ENCODE results near the gene WDFY4.

The WDFY4 gene

DNA sequence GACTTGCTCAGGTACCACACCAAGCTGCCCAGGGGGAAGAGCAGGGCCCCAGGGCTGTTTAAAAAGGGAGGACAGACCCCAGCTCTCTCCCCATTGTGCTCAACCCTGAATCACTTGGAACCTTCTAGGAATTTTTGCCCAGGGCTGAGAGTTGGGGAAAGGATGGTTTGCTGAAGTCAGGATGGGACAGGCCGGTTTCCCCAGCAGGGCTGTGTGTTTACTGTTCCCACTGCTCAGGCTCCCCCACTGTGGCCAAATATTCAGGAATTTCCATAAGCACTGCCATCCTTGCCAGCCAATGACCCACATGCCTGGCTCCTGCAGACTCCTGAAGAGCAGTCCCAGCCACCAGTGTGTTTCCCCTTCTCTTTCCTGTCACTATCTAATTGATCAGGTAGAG lies 120.7 kb downstream of the WDFY4 start:
- no peak overlapping the region for H3K9ac ChIP-seq (ENCODE audit: low read depth, low read length)
- peaks cover 31% of the 10 kb centered on the region for H3K27me3 ChIP-seq (ENCODE audit: control insufficient read depth, insufficient read depth, low read length)
- no peaks in the 10 kb centered on the region for H3K9me3 ChIP-seq (replicated peaks; ENCODE audit: low read length)
- no peak overlapping the region for H3K4me2 ChIP-seq (ENCODE audit: low read length)
- H3K4me1 ChIP-seq (ENCODE audit: control insufficient read depth, insufficient read depth, low read length) = no peaks in the 10 kb centered on the region
- H3K36me3 ChIP-seq (ENCODE audit: insufficient read depth, low read length) = no peaks in the 10 kb centered on the region
- no peak overlapping the region for H3K4me3 ChIP-seq (ENCODE audit: low read length)

DNA sequence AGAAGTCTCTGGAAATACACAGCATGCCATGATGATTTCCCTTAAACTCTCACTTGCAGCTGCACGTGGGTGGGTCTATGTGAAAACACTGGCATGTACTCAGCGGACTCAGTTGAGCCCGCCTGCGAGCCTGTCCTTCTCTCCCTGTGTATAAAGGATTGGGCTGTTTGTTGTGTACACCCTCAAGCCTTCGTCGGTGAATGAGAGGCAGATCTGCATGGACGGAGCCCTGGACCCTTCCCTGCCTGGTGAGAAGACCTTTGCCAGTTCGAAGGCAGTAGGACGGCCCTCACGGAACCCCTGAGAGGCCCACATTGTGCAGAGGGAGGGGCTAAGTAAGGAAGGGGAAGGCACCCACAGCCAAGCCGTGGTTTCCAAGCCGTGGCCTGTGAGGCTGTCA lies 121.2 kb downstream of the WDFY4 start:
- no peak overlapping the region for H3K4me2 ChIP-seq (ENCODE audit: low read length)
- H3K9ac ChIP-seq (ENCODE audit: low read depth, low read length) = no peak overlapping the region
- no peaks in the 10 kb centered on the region for H3K36me3 ChIP-seq (ENCODE audit: insufficient read depth, low read length)
- H3K27me3 ChIP-seq (ENCODE audit: control insufficient read depth, insufficient read depth, low read length) = peaks cover 31% of the 10 kb centered on the region
- H3K9me3 ChIP-seq (replicated peaks; ENCODE audit: low read length) = no peaks in the 10 kb centered on the region
- H3K4me3 ChIP-seq (ENCODE audit: low read length) = no peak overlapping the region
- no peaks in the 10 kb centered on the region for H3K4me1 ChIP-seq (ENCODE audit: control insufficient read depth, insufficient read depth, low read length)

DNA sequence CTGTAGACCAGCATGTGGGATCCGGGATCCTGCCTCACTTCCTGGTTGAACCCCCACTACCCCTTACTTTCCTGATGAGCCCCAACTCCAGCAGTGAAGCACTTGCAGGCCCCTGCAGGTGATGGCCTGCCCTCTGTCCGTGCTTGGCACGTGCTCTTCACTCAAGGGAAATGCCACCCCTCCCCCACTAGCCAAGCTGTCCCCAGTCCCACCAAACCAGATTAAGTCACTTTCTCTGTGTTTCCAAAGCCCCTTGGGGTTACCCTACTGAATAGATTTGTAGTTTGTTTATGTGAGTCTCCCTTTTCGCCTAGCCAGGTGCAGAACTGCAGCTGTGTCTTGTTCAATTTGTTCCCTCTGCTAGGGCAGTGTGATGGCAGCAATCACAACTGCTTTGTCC lies 121.7 kb downstream of the WDFY4 start:
- Histone ChIP-seq H3K36me3 (ENCODE audit: insufficient read depth, low read length) (no peaks in the 10 kb centered on the region), H3K4me1 (ENCODE audit: control insufficient read depth, insufficient read depth, low read length) (no peaks in the 10 kb centered on the region)

DNA sequence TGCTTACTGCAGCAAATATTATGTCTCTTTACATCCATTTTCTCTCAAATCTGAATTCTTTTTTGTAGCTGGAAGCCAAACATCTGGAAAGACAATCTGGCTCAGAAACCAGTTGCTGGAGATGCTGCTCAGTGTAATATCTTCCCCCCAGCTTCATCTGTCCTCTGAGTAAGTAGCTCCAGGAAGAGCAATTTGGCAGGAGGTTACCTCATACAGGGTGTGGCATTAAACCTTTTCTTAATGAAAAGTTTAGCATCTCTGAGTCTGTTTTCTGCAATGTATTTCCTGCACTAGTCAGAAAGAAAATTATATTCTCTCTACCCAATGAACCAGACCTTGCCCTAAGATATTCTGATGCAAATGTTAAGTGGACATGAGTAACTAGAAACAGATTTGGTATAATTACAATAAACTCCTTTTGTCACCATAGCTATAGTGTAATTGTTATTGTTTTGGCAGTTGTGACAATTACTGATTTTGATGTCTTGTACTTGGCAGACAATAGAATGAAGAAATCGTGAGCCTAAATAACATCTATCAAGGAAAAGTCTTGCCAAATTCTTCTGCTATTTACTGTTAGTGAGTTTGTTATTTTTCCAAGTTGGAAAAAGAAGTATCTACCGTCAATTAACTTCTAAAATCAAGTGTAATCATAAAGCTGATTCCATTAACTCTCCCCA lies 123.3 kb downstream of the WDFY4 start:
- Histone ChIP-seq H3K4me1 (ENCODE audit: control insufficient read depth, insufficient read depth, low read length) (no peaks in the 10 kb centered on the region), H3K4me3 (ENCODE audit: low read length) (no peak overlapping the region), H3K4me2 (ENCODE audit: low read length) (no peak overlapping the region), H3K36me3 (ENCODE audit: insufficient read depth, low read length) (no peaks in the 10 kb centered on the region), H3K9me3 (replicated peaks; ENCODE audit: low read length) (no peaks in the 10 kb centered on the region), H3K27me3 (ENCODE audit: control insufficient read depth, insufficient read depth, low read length) (peaks cover 31% of the 10 kb centered on the region), H3K9ac (ENCODE audit: low read depth, low read length) (no peak overlapping the region)

More for the DNA sequence above, 121.7 kb downstream of the WDFY4 start:
- Histone ChIP-seq H3K9ac (ENCODE audit: low read depth, low read length) (no peak overlapping the region), H3K4me3 (ENCODE audit: low read length) (no peak overlapping the region), H3K9me3 (replicated peaks; ENCODE audit: low read length) (no peaks in the 10 kb centered on the region), H3K4me2 (ENCODE audit: low read length) (no peak overlapping the region), H3K27me3 (ENCODE audit: control insufficient read depth, insufficient read depth, low read length) (peaks cover 31% of the 10 kb centered on the region)

GRCh38 chr10:48809261-48809660 lies 124.6 kb downstream of the WDFY4 start:
- Histone ChIP-seq H3K36me3 (ENCODE audit: insufficient read depth, low read length) (no peaks in the 10 kb centered on the region), H3K9ac (ENCODE audit: low read depth, low read length) (no peak overlapping the region), H3K4me1 (ENCODE audit: control insufficient read depth, insufficient read depth, low read length) (no peaks in the 10 kb centered on the region), H3K4me2 (ENCODE audit: low read length) (no peak overlapping the region), H3K4me3 (ENCODE audit: low read length) (no peak overlapping the region), H3K9me3 (replicated peaks; ENCODE audit: low read length) (no peaks in the 10 kb centered on the region), H3K27me3 (ENCODE audit: control insufficient read depth, insufficient read depth, low read length) (peaks cover 25% of the 10 kb centered on the region)

DNA sequence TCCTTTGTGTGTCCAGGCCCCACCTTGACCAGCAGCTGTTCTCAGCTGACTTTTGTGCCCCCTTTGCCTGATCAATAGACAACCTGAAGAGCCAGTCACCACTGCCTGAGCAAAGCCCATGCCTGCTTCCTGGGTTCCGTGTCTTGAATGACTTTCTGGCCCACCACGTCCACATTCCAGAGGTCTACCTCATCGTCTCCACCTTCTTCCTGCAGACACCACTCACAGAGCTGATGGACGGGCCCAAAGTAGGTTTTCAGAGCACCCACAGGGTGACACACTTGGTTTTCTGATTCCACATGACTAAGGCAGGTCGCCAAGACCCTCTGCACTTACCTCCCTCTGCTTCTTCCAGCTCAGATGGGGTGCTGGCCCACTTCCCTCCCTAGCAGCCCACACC lies 126.8 kb downstream of the WDFY4 start:
- no peaks in the 10 kb centered on the region for H3K36me3 ChIP-seq (ENCODE audit: insufficient read depth, low read length)
- no peak overlapping the region for H3K4me2 ChIP-seq (ENCODE audit: low read length)
- peaks cover 9% of the 10 kb centered on the region for H3K27me3 ChIP-seq (ENCODE audit: control insufficient read depth, insufficient read depth, low read length)
- no peak overlapping the region for H3K4me3 ChIP-seq (ENCODE audit: low read length)
- H3K9me3 ChIP-seq (replicated peaks; ENCODE audit: low read length) = no peaks in the 10 kb centered on the region
- no peak overlapping the region for H3K9ac ChIP-seq (ENCODE audit: low read depth, low read length)
- no peaks in the 10 kb centered on the region for H3K4me1 ChIP-seq (ENCODE audit: control insufficient read depth, insufficient read depth, low read length)

- Histone ChIP-seq H3K4me3 (ENCODE audit: low read length) (no peak overlapping the region), H3K4me1 (ENCODE audit: control insufficient read depth, insufficient read depth, low read length) (no peaks in the 10 kb centered on the region), H3K9ac (ENCODE audit: low read depth, low read length) (no peak overlapping the region)
Measured at GRCh38 chr10:48811917-48812316, 127.2 kb downstream of the WDFY4 start.

GRCh38 chr10:48813291-48813690 lies 128.6 kb downstream of the WDFY4 start:
- H3K4me3 ChIP-seq (ENCODE audit: low read length) = no peak overlapping the region
- no peak overlapping the region for H3K4me2 ChIP-seq (ENCODE audit: low read length)
- no peaks in the 10 kb centered on the region for H3K4me1 ChIP-seq (ENCODE audit: control insufficient read depth, insufficient read depth, low read length)
- no peak overlapping the region for H3K9ac ChIP-seq (ENCODE audit: low read depth, low read length)
- no peaks in the 10 kb centered on the region for H3K9me3 ChIP-seq (replicated peaks; ENCODE audit: low read length)
- no peaks in the 10 kb centered on the region for H3K36me3 ChIP-seq (ENCODE audit: insufficient read depth, low read length)
- peaks cover 6% of the 10 kb centered on the region for H3K27me3 ChIP-seq (ENCODE audit: control insufficient read depth, insufficient read depth, low read length)

More at GRCh38 chr10:48811917-48812316, 127.2 kb downstream of the WDFY4 start:
- Histone ChIP-seq H3K9me3 (replicated peaks; ENCODE audit: low read length) (no peaks in the 10 kb centered on the region), H3K4me2 (ENCODE audit: low read length) (no peak overlapping the region), H3K36me3 (ENCODE audit: insufficient read depth, low read length) (no peaks in the 10 kb centered on the region), H3K27me3 (ENCODE audit: control insufficient read depth, insufficient read depth, low read length) (peaks cover 6% of the 10 kb centered on the region)

DNA sequence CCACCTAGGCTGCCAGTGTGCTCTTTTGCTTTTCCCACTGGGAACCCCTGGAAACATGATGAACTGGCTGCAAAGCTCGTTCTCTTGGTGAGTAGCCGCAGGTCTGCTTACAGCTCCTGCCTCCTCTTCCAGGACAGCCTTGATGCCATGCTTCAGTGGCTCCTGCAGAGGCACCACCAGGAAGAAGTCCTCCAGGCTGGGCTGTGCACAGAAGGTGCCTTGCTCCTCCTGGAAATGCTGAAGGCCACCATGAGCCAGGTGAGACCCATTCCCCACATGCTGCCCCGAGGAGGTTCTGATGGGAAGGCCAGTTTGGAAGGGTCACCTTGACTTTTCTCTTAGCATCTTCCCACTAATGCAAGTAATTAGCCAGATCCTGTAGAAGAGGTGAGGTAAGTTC lies 129.2 kb downstream of the WDFY4 start:
- Histone ChIP-seq H3K9me3 (replicated peaks; ENCODE audit: low read length) (no peaks in the 10 kb centered on the region), H3K9ac (ENCODE audit: low read depth, low read length) (no peak overlapping the region), H3K4me3 (ENCODE audit: low read length) (no peak overlapping the region), H3K4me2 (ENCODE audit: low read length) (no peak overlapping the region), H3K36me3 (ENCODE audit: insufficient read depth, low read length) (no peaks in the 10 kb centered on the region), H3K27me3 (ENCODE audit: control insufficient read depth, insufficient read depth, low read length) (peaks cover 6% of the 10 kb centered on the region), H3K4me1 (ENCODE audit: control insufficient read depth, insufficient read depth, low read length) (no peaks in the 10 kb centered on the region)

- Histone ChIP-seq H3K4me3 (ENCODE audit: low read length) (no peak overlapping the region), H3K9me3 (replicated peaks; ENCODE audit: low read length) (no peaks in the 10 kb centered on the region), H3K27me3 (ENCODE audit: control insufficient read depth, insufficient read depth, low read length) (peaks cover 6% of the 10 kb centered on the region), H3K36me3 (ENCODE audit: insufficient read depth, low read length) (no peaks in the 10 kb centered on the region), H3K4me2 (ENCODE audit: low read length) (no peak overlapping the region), H3K9ac (ENCODE audit: low read depth, low read length) (no peak overlapping the region), H3K4me1 (ENCODE audit: control insufficient read depth, insufficient read depth, low read length) (no peaks in the 10 kb centered on the region)
Measured at GRCh38 chr10:48814933-48815332, 130.3 kb downstream of the WDFY4 start.

DNA sequence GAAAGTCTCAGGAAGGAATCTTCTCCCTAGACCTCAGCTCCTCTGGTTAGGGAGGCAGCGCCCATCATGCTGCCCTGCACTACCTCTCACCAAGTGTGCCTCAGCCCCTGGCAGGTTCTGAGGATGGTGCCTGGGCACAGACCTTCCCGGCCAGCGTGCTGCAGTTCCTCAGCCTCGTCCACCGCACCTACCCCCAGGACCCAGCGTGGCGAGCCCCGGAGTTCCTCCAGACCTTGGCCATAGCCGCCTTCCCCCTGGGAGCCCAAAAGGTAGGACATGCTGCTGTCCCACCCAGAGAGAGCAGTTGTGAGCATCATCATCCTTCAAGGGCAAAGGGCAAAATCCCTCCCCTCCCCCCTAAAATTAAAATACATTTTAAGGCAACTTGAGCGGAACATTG lies 132.5 kb downstream of the WDFY4 start:
- no peak overlapping the region for H3K9ac ChIP-seq (ENCODE audit: low read depth, low read length)
- H3K4me1 ChIP-seq (ENCODE audit: control insufficient read depth, insufficient read depth, low read length) = no peaks in the 10 kb centered on the region
- no peak overlapping the region for H3K4me2 ChIP-seq (ENCODE audit: low read length)
- no peak overlapping the region for H3K4me3 ChIP-seq (ENCODE audit: low read length)
- peaks cover 6% of the 10 kb centered on the region for H3K27me3 ChIP-seq (ENCODE audit: control insufficient read depth, insufficient read depth, low read length)
- no peaks in the 10 kb centered on the region for H3K9me3 ChIP-seq (replicated peaks; ENCODE audit: low read length)
- H3K36me3 ChIP-seq (ENCODE audit: insufficient read depth, low read length) = no peaks in the 10 kb centered on the region

- no peaks in the 10 kb centered on the region for H3K4me1 ChIP-seq (ENCODE audit: control insufficient read depth, insufficient read depth, low read length)
- H3K4me2 ChIP-seq (ENCODE audit: low read length) = no peak overlapping the region
- H3K27me3 ChIP-seq (ENCODE audit: control insufficient read depth, insufficient read depth, low read length) = peaks cover 6% of the 10 kb centered on the region
- H3K4me3 ChIP-seq (ENCODE audit: low read length) = no peak overlapping the region
- no peak overlapping the region for H3K9ac ChIP-seq (ENCODE audit: low read depth, low read length)
- H3K36me3 ChIP-seq (ENCODE audit: insufficient read depth, low read length) = no peaks in the 10 kb centered on the region
- no peaks in the 10 kb centered on the region for H3K9me3 ChIP-seq (replicated peaks; ENCODE audit: low read length)
Measured at GRCh38 chr10:48818081-48818480, 133.4 kb downstream of the WDFY4 start.

Data from skeletal muscle satellite cell (primary cell).